ENCODE results near the gene TAL2.

DNA sequence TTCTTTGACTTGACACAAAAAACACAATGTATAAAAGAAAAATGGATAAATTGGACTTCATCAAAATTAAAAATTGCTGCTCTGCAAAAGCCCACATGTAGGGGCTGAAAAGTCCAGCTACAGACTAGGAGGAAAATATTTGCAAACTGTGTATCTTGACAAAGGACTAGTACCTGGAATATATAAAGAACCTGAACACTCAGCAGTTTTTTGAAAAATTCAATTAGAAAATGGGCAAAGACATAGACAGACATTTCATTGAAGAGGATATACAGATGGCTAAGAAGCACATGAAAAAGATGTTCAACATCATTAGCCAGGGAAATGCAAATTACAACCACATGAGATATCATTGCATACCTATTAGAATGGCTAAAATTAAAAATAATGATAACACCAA, 18.5 kb upstream of the TAL2 start:
- TF ChIP-seq, protein P1, sequence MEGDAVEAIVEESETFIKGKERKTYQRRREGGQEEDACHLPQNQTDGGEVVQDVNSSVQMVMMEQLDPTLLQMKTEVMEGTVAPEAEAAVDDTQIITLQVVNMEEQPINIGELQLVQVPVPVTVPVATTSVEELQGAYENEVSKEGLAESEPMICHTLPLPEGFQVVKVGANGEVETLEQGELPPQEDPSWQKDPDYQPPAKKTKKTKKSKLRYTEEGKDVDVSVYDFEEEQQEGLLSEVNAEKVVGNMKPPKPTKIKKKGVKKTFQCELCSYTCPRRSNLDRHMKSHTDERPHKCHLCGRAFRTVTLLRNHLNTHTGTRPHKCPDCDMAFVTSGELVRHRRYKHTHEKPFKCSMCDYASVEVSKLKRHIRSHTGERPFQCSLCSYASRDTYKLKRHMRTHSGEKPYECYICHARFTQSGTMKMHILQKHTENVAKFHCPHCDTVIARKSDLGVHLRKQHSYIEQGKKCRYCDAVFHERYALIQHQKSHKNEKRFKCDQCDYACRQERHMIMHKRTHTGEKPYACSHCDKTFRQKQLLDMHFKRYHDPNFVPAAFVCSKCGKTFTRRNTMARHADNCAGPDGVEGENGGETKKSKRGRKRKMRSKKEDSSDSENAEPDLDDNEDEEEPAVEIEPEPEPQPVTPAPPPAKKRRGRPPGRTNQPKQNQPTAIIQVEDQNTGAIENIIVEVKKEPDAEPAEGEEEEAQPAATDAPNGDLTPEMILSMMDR (IDR thresholded peaks at IDR 0.05): no peak
- TF ChIP-seq, protein P2, sequence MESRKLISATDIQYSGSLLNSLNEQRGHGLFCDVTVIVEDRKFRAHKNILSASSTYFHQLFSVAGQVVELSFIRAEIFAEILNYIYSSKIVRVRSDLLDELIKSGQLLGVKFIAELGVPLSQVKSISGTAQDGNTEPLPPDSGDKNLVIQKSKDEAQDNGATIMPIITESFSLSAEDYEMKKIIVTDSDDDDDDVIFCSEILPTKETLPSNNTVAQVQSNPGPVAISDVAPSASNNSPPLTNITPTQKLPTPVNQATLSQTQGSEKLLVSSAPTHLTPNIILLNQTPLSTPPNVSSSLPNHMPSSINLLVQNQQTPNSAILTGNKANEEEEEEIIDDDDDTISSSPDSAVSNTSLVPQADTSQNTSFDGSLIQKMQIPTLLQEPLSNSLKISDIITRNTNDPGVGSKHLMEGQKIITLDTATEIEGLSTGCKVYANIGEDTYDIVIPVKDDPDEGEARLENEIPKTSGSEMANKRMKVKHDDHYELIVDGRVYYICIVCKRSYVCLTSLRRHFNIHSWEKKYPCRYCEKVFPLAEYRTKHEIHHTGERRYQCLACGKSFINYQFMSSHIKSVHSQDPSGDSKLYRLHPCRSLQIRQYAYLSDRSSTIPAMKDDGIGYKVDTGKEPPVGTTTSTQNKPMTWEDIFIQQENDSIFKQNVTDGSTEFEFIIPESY (IDR thresholded peaks at IDR 0.05; ENCODE audit: borderline replicate concordance, low read depth): no peak
